ENCODE data around the gene DEDD. TPM values are rescaled to one million over a fixed set of nuclear protein-coding genes. Genes with fewer than 3 reads are reported as not detected.

DEDD gene
- total RNA-seq, 1 experiment from 2014 or later, result 32.8 TPM

DNA sequence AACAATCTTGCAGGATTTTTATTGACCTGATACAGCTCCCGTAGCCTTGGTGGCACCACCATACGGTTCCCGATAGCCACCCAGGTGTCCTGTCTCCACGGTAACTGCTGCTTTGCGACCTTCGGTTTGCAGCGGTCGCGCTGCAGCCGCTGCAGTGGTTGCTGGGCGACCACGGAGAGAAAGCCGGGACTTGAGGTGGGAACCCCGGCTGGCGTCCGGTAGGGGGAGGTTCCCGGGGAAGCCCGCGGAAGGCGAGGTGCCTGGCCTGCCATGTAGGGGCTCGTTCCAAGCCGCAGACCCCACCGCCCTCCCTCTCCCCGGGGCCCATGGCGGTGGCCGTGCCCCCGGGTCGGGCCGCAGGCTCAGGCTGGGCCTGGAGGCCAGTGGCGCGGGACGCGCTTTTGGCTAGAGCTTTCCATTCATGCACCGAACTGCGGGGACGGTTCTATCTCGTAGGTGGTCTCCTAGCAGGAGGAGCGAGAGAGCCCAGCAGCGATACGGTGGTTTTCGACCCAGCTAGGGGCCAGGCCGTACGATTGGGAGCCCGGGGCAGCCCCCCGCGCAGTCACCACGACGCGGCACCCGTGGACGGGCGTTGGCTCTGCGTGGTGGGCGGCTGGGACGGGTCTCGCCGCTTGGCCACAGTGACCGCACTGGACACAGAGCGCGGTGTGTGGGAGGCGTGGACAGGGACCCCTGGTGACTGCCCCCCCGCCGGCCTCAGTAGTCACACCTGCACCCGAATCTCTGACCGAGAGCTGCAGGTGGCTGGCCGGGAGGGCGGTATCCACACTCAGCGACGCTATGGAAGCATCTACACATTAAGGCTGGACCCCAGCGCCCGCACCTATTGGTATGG, 34.0 kb downstream of the DEDD start, which contains the start of gene KLHDC9:
KLHDC9 (plus strand) TSS at position 152 of the 859 bp plus-strand sequence; CDS start at position 327, 175 bp downstream.
- no peaks in the 10 kb centered on the region for H3K9me2 ChIP-seq (ENCODE audit: insufficient read depth)
- peaks cover 9 to 20% of the 10 kb centered on the region in 2 experiments; a peak in 3 of 4 replicates for H3K36me3 ChIP-seq (ENCODE audit: control insufficient read depth in 1 of 2, insufficient read depth in 2 of 2, low read length in 2 of 2)
- ChIA-PET RAD21 (ENCODE audit: low non-redundant PET in 1 of 2, low total read pairs in 2 of 2, uncharacterized antibody in 2 of 2, unreplicated experiment in 2 of 2) (interaction anchor here in 1 of 2 experiments (0.6 to 1.7 kb wide), 2 partner anchors 60 to 101 kb away, joined by 3 to 7 read pairs; no protein-coding TSS in a partner anchor), CTCF (interaction anchor here (1.0 to 3.5 kb wide), 6 partner anchors 8 to 104 kb away, joined by 3 to 25 read pairs (median 10); no protein-coding TSS in a partner anchor), POLR2A (interaction anchor here (0.9 to 1.3 kb wide), 3 partner anchors 26 to 77 kb away, joined by 3 to 5 read pairs (median 3); partner anchors contain the start of genes F11R and USF1)
- peak; percentile 69 for DNase-seq (ENCODE audit: low read depth, low spot score)
- H3K27me3 ChIP-seq (ENCODE audit: insufficient read depth, low read length), result no peaks in the 10 kb centered on the region
- BruUV-seq (replicated peaks), result TSS peak; percentile 8
- peak within 1 kb of the TSS; percentile 58 for H3K4me2 ChIP-seq (ENCODE audit: low read length)
- peak within 1 kb of the TSS; percentile 50 for H3K27ac ChIP-seq (ENCODE audit: low read depth, low read length)
- peak; percentile 84 for ATAC-seq
- peak within 1 kb of the TSS; percentile 30; the same call in 1 of the 2 replicates for H3K9ac ChIP-seq (ENCODE audit: low read length)
- peaks cover 23% of the 10 kb centered on the region for H3K79me2 ChIP-seq (ENCODE audit: insufficient read depth, low read length)
- intact Hi-C loops (cut with micrococcal nuclease), result loop anchor here (5.0 kb wide), 1 partner anchor 76 kb away; the partner anchor contains the start of gene F11R
- no peaks in the 10 kb centered on the region for H3K9me3 ChIP-seq (ENCODE audit: control insufficient read depth in 1 of 2, insufficient read depth in 1 of 2, low read depth in 1 of 2, low read length in 2 of 2)
- no peak within 1 kb of the TSS for H2AFZ ChIP-seq (ENCODE audit: low read depth, low read length, poor library complexity, severe bottlenecking)
- H3K4me3 ChIP-seq (replicated peaks in 1 of 2; ENCODE audit: low read depth in 1 of 2, low read length in 2 of 2), result peak within 1 kb of the TSS; percentile 41 to 43
- TF ChIP-seq JUND (IDR thresholded peaks at IDR 0.05), result no peak
- TF ChIP-seq POLR2AphosphoS5 (IDR thresholded peaks at IDR 0.05; ENCODE audit: low read depth, low read length), result peak; percentile 42; the same call in 1 of the 2 replicates
- TF ChIP-seq ATF3 (IDR thresholded peaks at IDR 0.05), result no peak
- no peak for TF ChIP-seq YY1 (IDR thresholded peaks at IDR 0.05; ENCODE audit: extremely low read depth, insufficient replicate concordance, low read depth, low read length)
- TF ChIP-seq SIN3A (IDR thresholded peaks at IDR 0.05; ENCODE audit: low read depth), result no peak
- TF ChIP-seq, protein P1, sequence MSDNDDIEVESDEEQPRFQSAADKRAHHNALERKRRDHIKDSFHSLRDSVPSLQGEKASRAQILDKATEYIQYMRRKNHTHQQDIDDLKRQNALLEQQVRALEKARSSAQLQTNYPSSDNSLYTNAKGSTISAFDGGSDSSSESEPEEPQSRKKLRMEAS (IDR thresholded peaks at IDR 0.05), result no peak
- no peak for TF ChIP-seq CBX3 (IDR thresholded peaks at IDR 0.05; ENCODE audit: low read depth)
- TF ChIP-seq ZFX (IDR thresholded peaks at IDR 0.05), result peak; percentile 46; the same call in 1 of the 2 replicates
- no peak for TF ChIP-seq CEBPB (IDR thresholded peaks at IDR 0.05; ENCODE audit: low read depth)
- peaks cover 3 to 26% of the 10 kb centered on the region in 2 experiments; a peak in 3 of 4 replicates for H3K4me1 ChIP-seq (ENCODE audit: control insufficient read depth in 1 of 2, insufficient read depth in 2 of 2, low read length in 2 of 2)
- H4K20me1 ChIP-seq (ENCODE audit: insufficient read depth), result no peaks in the 10 kb centered on the region

Data from HCT116 (cell line).